ENCODE results near the gene FPR2. TPM values are rescaled to one million over a fixed set of nuclear protein-coding genes. Genes with fewer than 3 reads are reported as not detected.

FPR2 gene
- polyA plus RNA-seq, 1 donor (not counting 4 experiments of a cell fraction or from before 2014, with no cell fraction given) = 0.05 TPM

GRCh38 chr19:51746731-51747130, 14.2 kb upstream of the FPR2 start:
- H3K9ac ChIP-seq (ENCODE audit: control insufficient read depth, extremely low read depth, insufficient read depth, low read length) = no peak overlapping the region
- H2AFZ ChIP-seq (ENCODE audit: control insufficient read depth, low read length) = no peak overlapping the region
- DNase-seq (ENCODE audit: low read depth, low spot score) = no peak
- no peak overlapping the region for H3K27ac ChIP-seq (ENCODE audit: control insufficient read depth, insufficient read depth, low read length)
- H3K36me3 ChIP-seq (ENCODE audit: control insufficient read depth in 2 of 2, extremely low read depth in 1 of 2, insufficient read depth in 2 of 2, low read length in 2 of 2) = no peaks in the 10 kb centered on the region
- no peak overlapping the region for H3K4me2 ChIP-seq (ENCODE audit: control insufficient read depth, extremely low read depth, insufficient read depth, low read depth, low read length)
- no peak for TF ChIP-seq EZH2 (IDR thresholded peaks at IDR 0.05; ENCODE audit: low read length)
- TF ChIP-seq CTCF (optimal IDR thresholded peaks at IDR 0.05 in 1 of 3, IDR thresholded peaks at IDR 0.05 in 1 of 3, conservative IDR thresholded peaks at IDR 0.05 in 1 of 3; ENCODE audit: extremely low read depth in 1 of 3, insufficient read depth in 2 of 3, low read length in 3 of 3) = no peak
- no peaks in the 10 kb centered on the region for H3K79me2 ChIP-seq (ENCODE audit: control insufficient read depth, insufficient read depth, low read length)
- no peak overlapping the region for H3K4me3 ChIP-seq (ENCODE audit: control insufficient read depth in 2 of 3, extremely low read depth in 1 of 3, insufficient read depth in 2 of 3, low read depth in 1 of 3, low read length in 3 of 3)
- dilution Hi-C loops (cut with MboI; ENCODE audit: extremely low pct_ligation_motif_present, low sequenced_read_pairs) = no loop called here
- H3K4me1 ChIP-seq (ENCODE audit: control insufficient read depth, extremely low read depth, insufficient read depth, low read length) = peaks cover 12% of the 10 kb centered on the region
- H4K20me1 ChIP-seq (ENCODE audit: control insufficient read depth, extremely low read depth, insufficient read depth, low read length) = no peaks in the 10 kb centered on the region
- no peaks in the 10 kb centered on the region for H3K9me1 ChIP-seq (ENCODE audit: control insufficient read depth, extremely low read depth, insufficient read depth, low read length)
- no peaks in the 10 kb centered on the region for H3K27me3 ChIP-seq (ENCODE audit: control insufficient read depth, extremely low read depth, insufficient read depth, low read length)
- H3K9me3 ChIP-seq (ENCODE audit: control insufficient read depth, low read depth, low read length) = no peaks in the 10 kb centered on the region
- FAIRE-seq = no peak

GRCh38 chr19:51749979-51750378, 11.0 kb upstream of the FPR2 start:
- FAIRE-seq (peak; percentile 76), DNase-seq (ENCODE audit: low read depth, low spot score) (no peak)
- Histone ChIP-seq H4K20me1 (ENCODE audit: control insufficient read depth, extremely low read depth, insufficient read depth, low read length) (no peaks in the 10 kb centered on the region), H3K4me2 (ENCODE audit: control insufficient read depth, extremely low read depth, insufficient read depth, low read depth, low read length) (no peak overlapping the region), H3K4me1 (ENCODE audit: control insufficient read depth, extremely low read depth, insufficient read depth, low read length) (peaks cover 6% of the 10 kb centered on the region), H3K9me3 (ENCODE audit: control insufficient read depth, low read depth, low read length) (no peaks in the 10 kb centered on the region), H3K36me3 (ENCODE audit: control insufficient read depth in 2 of 2, extremely low read depth in 1 of 2, insufficient read depth in 2 of 2, low read length in 2 of 2) (no peaks in the 10 kb centered on the region), H3K79me2 (ENCODE audit: control insufficient read depth, insufficient read depth, low read length) (no peaks in the 10 kb centered on the region), H3K4me3 (ENCODE audit: control insufficient read depth in 2 of 3, extremely low read depth in 1 of 3, insufficient read depth in 2 of 3, low read depth in 1 of 3, low read length in 3 of 3) (no peak overlapping the region), H3K9ac (ENCODE audit: control insufficient read depth, extremely low read depth, insufficient read depth, low read length) (no peak overlapping the region), H3K9me1 (ENCODE audit: control insufficient read depth, extremely low read depth, insufficient read depth, low read length) (no peaks in the 10 kb centered on the region), H2AFZ (ENCODE audit: control insufficient read depth, low read length) (no peak overlapping the region), H3K27ac (ENCODE audit: control insufficient read depth, insufficient read depth, low read length) (no peak overlapping the region), H3K27me3 (ENCODE audit: control insufficient read depth, extremely low read depth, insufficient read depth, low read length) (no peaks in the 10 kb centered on the region)
- dilution Hi-C loops (cut with MboI; ENCODE audit: extremely low pct_ligation_motif_present, low sequenced_read_pairs) = no loop called here
- TF ChIP-seq CTCF (optimal IDR thresholded peaks at IDR 0.05 in 1 of 3, IDR thresholded peaks at IDR 0.05 in 1 of 3, conservative IDR thresholded peaks at IDR 0.05 in 1 of 3; ENCODE audit: extremely low read depth in 1 of 3, insufficient read depth in 2 of 3, low read length in 3 of 3) (no peak), EZH2 (IDR thresholded peaks at IDR 0.05; ENCODE audit: low read length) (no peak)
